Hindlimb muscle (tissue), 1 donor: Measurements from ENCODE around the gene COG1. TPM values are rescaled to one million over a fixed set of nuclear protein-coding genes. Genes with fewer than 3 reads are reported as not detected.

Source experiments
- DNase-seq: peaks from one replicate; pipeline ENCODE4 v3.0.0-alpha.2; 2013
- polyA plus RNA-seq: library from polyadenylated mRNA; unstranded; fragments of 120-200 nt; gene quantifications from one replicate; pipeline ENCODE4 v1.2.1, GENCODE V29; 2013; ENCODE audit not compliant: insufficient read length

COG1 gene
- polyA plus RNA-seq, 1 donor = 35.2 TPM

- DNase-seq = no peak
Measured at GRCh38 chr17:73168667-73169066, 24.2 kb upstream of the COG1 start.

GRCh38 chr17:73170324-73170723, 22.5 kb upstream of the COG1 start:
- no peak for DNase-seq

DNA sequence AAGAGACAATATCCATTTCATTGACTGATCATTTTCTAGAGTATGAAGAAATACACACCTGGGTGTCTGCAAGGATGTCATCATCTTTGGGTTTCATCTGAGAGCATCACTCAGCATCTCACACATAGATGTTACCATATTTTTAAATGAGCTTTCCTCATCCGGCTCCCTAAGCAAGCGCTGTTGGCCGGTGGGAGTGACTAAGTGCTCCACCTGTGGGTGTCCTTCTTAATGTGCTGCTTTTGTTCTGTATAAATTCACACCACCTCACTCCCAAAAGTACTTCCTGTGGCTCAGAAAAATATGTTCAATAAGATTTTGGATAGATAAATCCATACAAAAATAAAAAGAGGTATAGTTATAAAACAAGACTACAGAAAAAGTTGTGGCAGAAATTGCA, 20.6 kb upstream of the COG1 start:
- DNase-seq = no peak

- no peak for DNase-seq
Measured at GRCh38 chr17:73174126-73174525, 18.7 kb upstream of the COG1 start.

GRCh38 chr17:73175962-73176565, 16.8 kb upstream of the COG1 start:
- no peak for DNase-seq

- DNase-seq = no peak
Measured at GRCh38 chr17:73179387-73179786, 13.5 kb upstream of the COG1 start.

GRCh38 chr17:73179878-73180277, 13.0 kb upstream of the COG1 start:
- DNase-seq = no peak

DNA sequence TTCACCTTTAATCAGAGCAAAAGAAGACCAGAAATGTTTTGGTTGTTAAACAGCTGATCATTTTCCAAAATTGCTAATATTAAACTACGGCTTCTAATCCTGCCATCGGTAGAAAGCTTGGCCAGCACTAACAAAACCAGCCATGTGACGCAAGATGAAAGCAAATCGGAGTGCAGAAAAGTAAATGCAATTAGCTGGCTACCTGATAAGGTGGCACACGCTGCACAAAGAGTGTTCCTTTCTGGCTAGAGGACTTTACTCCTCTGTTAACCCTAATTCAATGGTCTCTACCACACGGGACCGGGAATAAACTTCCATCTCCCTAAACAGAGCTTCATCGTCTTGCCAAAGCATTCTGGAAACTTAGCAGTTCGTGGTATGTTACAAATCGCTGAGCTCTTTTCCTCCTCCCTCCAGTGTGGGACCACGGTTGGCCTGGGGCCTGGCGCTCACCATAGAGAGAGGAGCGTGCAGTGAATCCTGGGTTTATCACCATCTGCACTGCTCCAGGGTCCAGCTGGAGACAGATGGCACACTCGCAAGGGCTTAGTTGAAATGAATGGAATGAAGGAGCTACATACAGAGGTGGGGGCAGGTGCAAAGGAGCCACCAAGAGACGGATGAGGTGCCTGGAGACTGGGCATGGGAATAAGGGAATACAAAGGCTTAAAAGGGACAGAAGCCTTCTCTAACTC, 10.1 kb upstream of the COG1 start:
- DNase-seq = no peak

- DNase-seq = no peak
Measured at GRCh38 chr17:73184136-73184993, 8.5 kb upstream of the COG1 start.

DNA sequence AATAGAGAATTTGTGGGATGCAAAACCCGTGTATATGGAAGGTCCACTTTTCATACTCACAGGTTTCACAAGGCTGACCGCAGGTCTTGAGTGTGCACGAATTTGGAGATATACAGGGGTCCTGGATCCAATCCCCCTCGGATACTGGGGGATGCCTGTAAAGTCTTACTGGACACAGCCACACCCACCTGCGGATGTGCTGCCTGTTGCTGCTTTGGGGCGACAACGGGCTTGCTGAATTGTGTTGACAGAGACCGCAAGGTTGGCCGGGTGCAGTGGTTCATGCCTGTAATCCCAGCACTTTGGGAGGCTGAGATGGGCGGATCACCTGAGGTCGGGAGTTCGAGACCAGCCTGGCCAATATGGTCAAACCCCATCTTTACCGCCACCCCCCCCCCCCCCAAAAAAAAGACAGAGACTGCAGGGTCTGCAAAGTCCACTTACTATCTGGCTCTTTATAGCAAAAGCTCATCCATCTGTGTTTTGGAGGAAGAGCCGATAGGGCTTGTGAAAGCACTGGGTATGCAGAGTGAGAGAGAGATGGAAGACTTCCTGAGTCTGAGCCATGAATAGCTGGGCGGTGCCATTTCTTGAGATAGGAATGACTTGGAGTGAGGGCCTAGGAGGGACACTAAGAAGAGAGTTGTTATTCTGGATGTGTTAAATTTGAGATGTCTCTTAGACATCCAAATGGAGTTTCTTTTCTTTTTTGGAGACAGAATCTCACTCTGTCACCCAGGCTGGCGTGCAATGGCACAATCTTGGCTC, 6.4 kb upstream of the COG1 start:
- DNase-seq = no peak

- no peak for DNase-seq
Measured at GRCh38 chr17:73187203-73187769, 5.6 kb upstream of the COG1 start.

DNA sequence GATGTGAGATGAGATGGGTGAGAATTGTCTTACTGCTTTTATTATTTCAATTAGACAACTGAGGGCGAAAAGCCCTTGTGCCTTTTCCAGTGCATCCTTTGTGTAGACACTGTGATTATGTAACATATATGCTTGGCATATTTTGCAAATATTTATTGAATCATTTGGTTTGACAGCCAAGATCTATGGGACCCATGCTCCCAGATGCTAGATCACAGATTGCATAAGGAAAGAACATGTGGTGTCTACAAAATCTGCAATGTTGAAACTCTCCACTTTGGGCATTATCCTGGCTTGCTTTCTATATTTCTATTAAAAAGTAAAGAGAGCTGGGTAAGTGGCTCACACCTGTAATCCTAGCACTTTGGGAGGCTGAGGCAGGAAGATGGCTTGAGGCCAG, 4.8 kb upstream of the COG1 start:
- DNase-seq = no peak

DNA sequence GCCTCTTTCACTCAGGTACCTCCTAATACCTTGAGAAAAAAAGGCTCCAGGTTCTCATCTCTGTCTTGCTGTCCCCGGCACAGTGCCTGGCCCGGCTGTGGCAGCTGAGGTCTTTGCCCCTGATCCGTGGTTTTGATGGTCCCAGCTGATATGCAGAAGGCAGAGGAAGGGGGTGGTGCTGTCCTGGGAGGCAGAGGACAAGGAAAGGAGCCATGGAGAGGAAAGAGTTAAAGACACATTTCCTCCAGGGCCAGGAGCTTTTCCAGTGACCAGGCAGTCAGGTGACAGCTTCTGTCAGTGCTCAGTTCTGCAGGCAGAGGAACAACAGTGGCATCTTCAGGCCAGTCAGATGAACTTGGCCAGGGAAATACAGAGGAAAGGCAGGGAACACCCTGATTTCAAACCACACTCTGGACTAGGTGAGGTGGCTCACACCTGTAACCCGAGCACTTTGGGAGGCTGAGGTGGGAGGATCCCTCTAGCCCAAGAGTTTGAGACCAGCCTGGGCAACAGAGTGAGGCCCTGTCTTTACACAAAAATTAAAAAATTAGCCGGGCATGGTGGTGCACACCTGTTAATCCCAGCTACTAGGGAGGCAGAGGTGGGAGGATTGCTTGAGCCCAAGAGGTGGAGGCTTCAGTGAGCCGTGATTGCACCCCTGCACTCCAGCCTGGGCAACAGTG, 3.3 kb upstream of the COG1 start:
- DNase-seq = no peak

- DNase-seq = peak; percentile 76
Measured at GRCh38 chr17:73191443-73192205, 1.2 kb upstream of the COG1 start.

DNA sequence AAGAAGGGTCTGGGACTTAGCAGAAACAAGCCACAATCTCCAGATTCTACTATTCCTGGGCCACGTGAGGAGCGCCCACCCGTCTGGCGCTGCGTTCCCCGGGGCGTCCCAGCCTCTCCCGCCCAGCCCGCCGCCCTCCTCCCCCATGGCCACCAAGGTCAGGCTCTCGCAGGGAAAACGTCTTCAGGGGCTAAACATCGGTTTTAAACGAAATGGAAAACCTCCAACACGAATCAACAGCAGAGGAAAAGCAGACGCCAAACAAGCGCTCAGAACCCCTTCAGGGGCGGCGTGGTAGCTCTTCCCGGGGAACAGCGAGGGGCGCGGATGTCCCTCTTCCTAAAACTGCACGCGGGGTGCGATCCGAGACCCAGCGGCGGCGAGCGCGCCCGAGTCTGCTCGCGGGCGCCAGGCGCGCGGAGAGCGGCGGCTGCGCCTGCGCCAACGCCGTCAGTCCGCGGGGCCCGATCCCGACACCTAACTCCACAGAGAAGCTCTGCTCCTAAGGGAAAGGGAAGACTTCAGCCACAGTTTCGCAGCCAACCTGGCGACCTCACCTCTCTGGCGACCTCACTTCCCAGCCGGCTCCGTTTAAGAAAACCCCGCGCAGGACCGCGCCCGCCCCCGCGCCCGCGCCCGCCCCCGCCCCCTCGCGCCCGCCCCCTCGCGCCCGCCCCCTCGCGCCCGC, 505 bp upstream of the COG1 start:
- DNase-seq = peak; percentile 71

GRCh38 chr17:73194514-73195222, 1.8 kb downstream of the COG1 start:
- no peak for DNase-seq

DNA sequence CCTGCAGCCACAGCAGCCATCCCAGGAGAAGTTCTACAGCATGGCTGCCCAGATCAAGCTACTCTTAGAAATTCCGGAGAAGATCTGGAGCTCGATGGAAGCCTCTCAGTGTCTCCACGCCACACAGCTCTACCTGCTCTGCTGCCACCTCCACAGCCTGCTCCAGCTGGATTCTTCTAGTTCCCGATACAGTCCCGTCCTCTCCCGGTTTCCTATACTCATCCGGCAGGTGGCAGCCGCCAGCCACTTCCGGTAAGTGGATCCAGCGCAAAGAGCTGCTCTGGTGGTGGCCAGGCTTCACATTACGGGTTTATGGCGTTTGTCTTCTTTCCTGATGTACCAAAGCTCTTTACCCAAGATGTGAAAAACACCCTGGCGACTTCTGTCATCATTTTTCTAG, 3.6 kb downstream of the COG1 start:
- no peak for DNase-seq

DNA sequence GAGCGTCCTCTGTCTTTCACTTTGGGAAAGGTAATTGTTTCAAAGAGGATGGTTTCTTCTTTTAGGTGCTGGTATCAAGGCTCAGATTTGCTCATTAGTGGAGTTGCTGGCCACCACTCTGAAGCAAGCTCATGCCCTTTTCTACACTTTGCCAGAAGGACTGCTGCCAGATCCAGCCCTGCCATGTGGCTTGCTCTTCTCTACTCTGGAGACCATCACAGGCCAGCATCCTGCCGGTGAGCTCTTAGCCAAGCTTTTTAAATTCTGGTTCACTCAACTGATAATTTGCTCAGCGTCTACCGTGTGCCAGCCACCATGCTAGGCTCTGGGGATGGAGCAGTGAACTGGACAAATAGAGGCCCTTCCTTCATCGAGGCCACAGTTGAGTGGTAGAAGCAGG, 4.3 kb downstream of the COG1 start:
- no peak for DNase-seq

DNA sequence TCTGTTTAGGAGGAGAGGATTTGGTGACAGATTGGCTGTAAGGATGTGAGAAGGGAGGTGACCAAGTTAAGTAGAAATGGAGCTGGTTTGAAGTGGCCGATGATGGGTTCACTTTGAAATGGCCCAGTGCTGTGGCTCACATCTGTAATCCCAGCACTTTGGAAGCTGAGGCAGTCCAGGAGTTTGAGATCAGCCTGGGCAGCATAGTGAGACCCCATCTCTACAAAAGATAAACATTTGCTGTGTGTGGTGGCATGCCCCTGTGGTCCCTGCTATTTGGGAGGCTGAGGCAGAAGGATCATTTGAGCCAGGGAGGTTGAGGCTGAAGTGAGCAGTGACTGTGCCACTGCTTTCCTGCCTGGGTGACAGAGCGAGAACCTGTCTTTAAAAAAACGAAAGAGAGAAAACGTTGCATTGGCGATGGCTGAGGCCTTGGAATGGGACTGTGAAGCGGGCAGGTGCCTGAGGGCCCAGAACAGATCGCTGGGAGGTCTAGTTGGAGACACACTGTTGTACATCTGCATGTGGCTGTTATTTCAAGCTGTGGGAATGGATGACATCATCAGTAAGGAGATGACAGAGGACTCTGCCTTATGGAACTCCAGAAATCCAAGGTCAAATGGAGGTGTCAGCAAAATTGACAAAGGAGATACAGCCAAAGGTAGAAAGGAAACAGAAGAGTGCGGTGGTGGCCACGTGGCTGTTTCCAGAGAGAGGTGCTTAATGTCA, 5.5 kb downstream of the COG1 start:
- DNase-seq = no peak
